Keratinocyte (primary cell): ENCODE results near the gene KPNA5. TPM values are rescaled to one million over a fixed set of nuclear protein-coding genes. Genes with fewer than 3 reads are reported as not detected.
"Not testable (repeated sequence)": the region's sequence is repeated elsewhere in the genome, so short reads cannot be mapped to it uniquely, and the experiment has no call there.

Experiments
- DNase-seq: peaks from one replicate; pipeline ENCODE4 v3.0.0-alpha.2; 2011; ENCODE audit warnings: low read depth, missing footprints, low spot score
- FAIRE-seq: peaks from 2 replicates; lab custom pipeline; 2011; peaks lifted over from hg19 to GRCh38; lab: Jason Lieb, UNC
- H2AFZ ChIP-seq: 2 replicates; pipeline ENCODE4 v1.6.0; 2012; ENCODE audit warnings: low read length, control low read depth, inconsistent platforms; ENCODE audit not compliant: control insufficient read depth
- H3K27ac ChIP-seq: 2 replicates; pipeline ENCODE4 v1.5.1; 2011; ENCODE audit warnings: low read length; ENCODE audit not compliant: control insufficient read depth, insufficient read depth
- H3K27me3 ChIP-seq: 3 replicates; pipeline ENCODE4 v1.6.0; 2011; ENCODE audit warnings: low read length; ENCODE audit not compliant: control insufficient read depth, insufficient read depth; ENCODE audit errors: extremely low read depth
- H3K36me3 ChIP-seq, 2 experiments: 2 replicates in 1 of 2; 3 replicates in 1 of 2; pipeline ENCODE4 v1.5.1; 2011; ENCODE audit warnings: low read length in 2 of 2, mild to moderate bottlenecking in 1 of 2; ENCODE audit not compliant: control insufficient read depth in 2 of 2, insufficient read depth in 2 of 2; ENCODE audit errors: extremely low read depth in 1 of 2
- H3K4me1 ChIP-seq: 3 replicates; pipeline ENCODE4 v1.5.1; 2011; ENCODE audit warnings: low read length; ENCODE audit not compliant: control insufficient read depth, insufficient read depth; ENCODE audit errors: extremely low read depth
- H3K4me2 ChIP-seq: 3 replicates; pipeline ENCODE4 v1.6.0; 2011; ENCODE audit warnings: low read depth, low read length; ENCODE audit not compliant: control insufficient read depth, insufficient read depth; ENCODE audit errors: extremely low read depth
- H3K4me3 ChIP-seq, 3 experiments: fragments of 200-600 bp in 1 of 3; sonication (generic) in 1 of 3; 2 replicates in 2 of 3; 3 replicates in 1 of 3; pipeline ENCODE4 v1.5.1; 2011 to 2016; ENCODE audit warnings: low read length in 3 of 3, mild to moderate bottlenecking in 3 of 3, control low read depth in 2 of 3, inconsistent platforms in 1 of 3, low read depth in 1 of 3, mixed read lengths in 1 of 3, mixed run types in 1 of 3, moderate library complexity in 1 of 3; ENCODE audit not compliant: control insufficient read depth in 2 of 3, insufficient read depth in 2 of 3; ENCODE audit errors: extremely low read depth in 1 of 3
- H3K79me2 ChIP-seq: 2 replicates; pipeline ENCODE4 v1.6.0; 2012; ENCODE audit warnings: low read length; ENCODE audit not compliant: control insufficient read depth, insufficient read depth
- H3K9ac ChIP-seq: 3 replicates; pipeline ENCODE4 v1.6.0; 2011; ENCODE audit warnings: low read length; ENCODE audit not compliant: control insufficient read depth, insufficient read depth; ENCODE audit errors: extremely low read depth
- H3K9me1 ChIP-seq: 3 replicates; pipeline ENCODE4 v1.6.0; 2011; ENCODE audit warnings: low read length; ENCODE audit not compliant: control insufficient read depth, insufficient read depth; ENCODE audit errors: extremely low read depth
- H3K9me3 ChIP-seq: 2 replicates; pipeline ENCODE4 v1.5.1; 2012; ENCODE audit warnings: low read depth, low read length; ENCODE audit not compliant: control insufficient read depth
- H4K20me1 ChIP-seq: 3 replicates; pipeline ENCODE4 v1.6.0; 2011; ENCODE audit warnings: low read length; ENCODE audit not compliant: control insufficient read depth, insufficient read depth; ENCODE audit errors: extremely low read depth
- CTCF ChIP-seq, 3 experiments: IDR thresholded peaks in 1 of 3; conservative IDR thresholded peaks in 1 of 3; optimal IDR thresholded peaks in 1 of 3; 2 replicates in 2 of 3; 3 replicates in 1 of 3; pipeline versions ENCODE3 to v1.5.1; 2011; ENCODE audit warnings: low read length in 3 of 3, mild to moderate bottlenecking in 3 of 3, moderate library complexity in 2 of 3, control low read depth in 1 of 3, inconsistent platforms in 1 of 3; ENCODE audit not compliant: insufficient read depth in 2 of 3; ENCODE audit errors: extremely low read depth in 1 of 3
- EZH2 ChIP-seq: IDR thresholded peaks from one replicate; pipeline ENCODE4 v1.6.1; 2012; ENCODE audit warnings: inconsistent platforms, mild to moderate bottlenecking, low read length, moderate library complexity
- dilution Hi-C: fragments of 300-500 bp; cut with MboI; formaldehyde crosslinking; loops from one replicate; pipeline ENCODE4 v1.7.0; 2020; ENCODE audit warnings: low sequenced_read_pairs; ENCODE audit not compliant: extremely low pct_ligation_motif_present
- polyA plus RNA-seq, 5 experiments: library from polyadenylated mRNA; depleted of rRNA in 3 of 5; stranded (reverse) in 3 of 5; stranded (forward) in 1 of 5; unstranded in 1 of 5; fragments of >200 nt; gene quantifications; 1 replicate in 1 of 5; 2 replicates in 3 of 5; 3 replicates in 1 of 5; pipeline versions ENCODE4 v1.2.1 to v1.2.3, GENCODE V29; 2011 to 2012; ENCODE audit warnings: missing spikeins in 2 of 5, low read depth in 1 of 5, low replicate concordance in 1 of 5

The KPNA5 gene
- polyA plus RNA-seq, 1 donor (not counting 4 experiments of a cell fraction or from before 2014, with no cell fraction given) = 3.1 TPM

GRCh38 chr6:116695401-116695800 is 14.4 kb downstream of the KPNA5 start:
- Histone ChIP-seq H3K27me3 (no peaks in the 10 kb centered on the region), H3K4me1 (peaks cover 3% of the 10 kb centered on the region), H4K20me1 (no peaks in the 10 kb centered on the region), H3K79me2 (no peaks in the 10 kb centered on the region), H3K4me2 (no peak overlapping the region), H3K36me3 (no peaks in the 10 kb centered on the region), H3K27ac (no peak overlapping the region), H3K9ac (no peak overlapping the region), H3K9me1 (no peaks in the 10 kb centered on the region), H3K9me3 (no peaks in the 10 kb centered on the region), H3K4me3 (no peak overlapping the region), H2AFZ (no peak overlapping the region)
- DNase-seq = no peak
- TF ChIP-seq CTCF (optimal IDR thresholded peaks at IDR 0.05 in 1 of 3, IDR thresholded peaks at IDR 0.05 in 1 of 3, conservative IDR thresholded peaks at IDR 0.05 in 1 of 3; ENCODE audit: extremely low read depth in 1 of 3, insufficient read depth in 2 of 3, low read length in 3 of 3) = no peak
- no peak for TF ChIP-seq EZH2
- dilution Hi-C loops = no loop called here
- FAIRE-seq = no peak

- Histone ChIP-seq H3K36me3 (no peaks in the 10 kb centered on the region), H4K20me1 (no peaks in the 10 kb centered on the region), H2AFZ (no peak overlapping the region), H3K9me1 (no peaks in the 10 kb centered on the region), H3K27me3 (no peaks in the 10 kb centered on the region), H3K4me3 (no peak overlapping the region), H3K9ac (no peak overlapping the region), H3K27ac (no peak overlapping the region), H3K9me3 (no peaks in the 10 kb centered on the region), H3K4me1 (peaks cover 3% of the 10 kb centered on the region), H3K4me2 (no peak overlapping the region), H3K79me2 (no peaks in the 10 kb centered on the region)
- DNase-seq (no peak), FAIRE-seq (no peak)
- dilution Hi-C loops = no loop called here
- TF ChIP-seq CTCF (optimal IDR thresholded peaks at IDR 0.05 in 1 of 3, IDR thresholded peaks at IDR 0.05 in 1 of 3, conservative IDR thresholded peaks at IDR 0.05 in 1 of 3; ENCODE audit: extremely low read depth in 1 of 3, insufficient read depth in 2 of 3, low read length in 3 of 3) = no peak
- TF ChIP-seq EZH2 = no peak
Measured at GRCh38 chr6:116697480-116697879, 16.5 kb downstream of the KPNA5 start.

DNA sequence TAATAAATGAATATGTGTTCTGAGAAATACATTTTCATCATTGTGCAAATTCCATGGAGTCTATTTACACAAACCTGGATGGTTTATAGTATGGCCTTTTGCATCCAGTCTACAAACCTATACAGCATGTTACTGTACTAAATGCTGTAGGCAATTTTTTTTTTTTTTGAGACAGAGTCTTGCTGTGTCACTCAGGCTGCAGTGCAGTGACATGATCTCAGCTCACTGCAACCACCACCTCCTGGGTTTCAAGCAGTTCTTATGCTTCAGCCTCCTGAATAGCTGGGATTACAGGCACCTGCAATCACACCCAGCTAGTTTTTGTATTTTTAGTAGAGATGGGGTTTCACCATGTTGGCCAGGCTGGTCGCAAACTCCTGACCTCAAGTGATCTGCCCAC is 22.9 kb downstream of the KPNA5 start:
- H3K4me2 ChIP-seq, H3K79me2 ChIP-seq, H3K27ac ChIP-seq, dilution Hi-C loops, H2AFZ ChIP-seq, H3K9me1 ChIP-seq, H3K27me3 ChIP-seq, H4K20me1 ChIP-seq, H3K4me1 ChIP-seq, DNase-seq, H3K4me3 ChIP-seq, FAIRE-seq, H3K9ac ChIP-seq, H3K36me3 ChIP-seq, H3K9me3 ChIP-seq: not testable (repeated sequence)
